K562 (cell line): ENCODE results near the gene KLRF1. TPM values are rescaled to one million over a fixed set of nuclear protein-coding genes. Genes with fewer than 3 reads are reported as not detected.

Experiments used
- ATAC-seq: fragments of 200-7000 bp; cut with Tn5 transposase; 3 replicates; pipeline ENCODE4 v1.9.1; 2020; ENCODE audit warnings: moderate library complexity
- BruUV-seq: library from RNA; stranded (reverse); fragments of 400-500 nt; replicated peaks from 2 replicates; lab custom pipeline; 2021; lab: Mats Ljungman, UMichigan
- CTCF ChIA-PET: fragments of 300-600 bp; formaldehyde crosslinking; extraction: SDS; loops from one replicate; lab custom pipeline; 2021; ENCODE audit warnings: low intra/inter-chr PET ratio; lab: Yijun Ruan, JAX
- POLR2A ChIA-PET: fragments of 300-600, 350-650 bp; sonication (Branson Sonifier 250); formaldehyde crosslinking; extraction: SDS; loops from one replicate; lab custom pipeline; 2021; ENCODE audit warnings: antibody characterized with exemption, inconsistent platforms; lab: Yijun Ruan, JAX
- DNase-seq, 4 experiments: peaks; one replicate each; pipeline versions ENCODE4 v3.0.0 to v3.0.0-alpha.2; 2011 to 2018; ENCODE audit warnings: low spot score in 3 of 4, mixed read lengths in 3 of 4; ENCODE audit errors: extremely low read depth in 1 of 4
- FAIRE-seq: peaks from 2 replicates; lab custom pipeline; 2011; peaks lifted over from hg19 to GRCh38; lab: Jason Lieb, UNC
- H2AFZ ChIP-seq: 2 replicates; pipeline ENCODE4 v1.6.0; 2011; ENCODE audit warnings: low read depth, low read length, control low read depth, inconsistent platforms
- H3K27ac ChIP-seq: fragments of 200-600 bp; 3 replicates; pipeline ENCODE4 v1.8.0; 2011; ENCODE audit warnings: low read depth, mild to moderate bottlenecking, control low read depth, inconsistent platforms, low read length, moderate library complexity, mixed read lengths; ENCODE audit errors: extremely low read depth
- H3K27me3 ChIP-seq, 2 experiments: fragments of 300-600 bp in 1 of 2; 2 replicates in 1 of 2; 3 replicates in 1 of 2; pipeline versions ENCODE4 v1.6.0 to v1.8.0; 2011; ENCODE audit warnings: inconsistent platforms in 2 of 2, low read length in 2 of 2, mild to moderate bottlenecking in 1 of 2, mixed read lengths in 1 of 2, moderate library complexity in 1 of 2; ENCODE audit not compliant: control insufficient read depth in 2 of 2, insufficient read depth in 2 of 2
- H3K36me3 ChIP-seq: fragments of 300-600 bp; 3 replicates; pipeline ENCODE4 v1.8.0; 2011; ENCODE audit warnings: mild to moderate bottlenecking, low read length, inconsistent platforms; ENCODE audit not compliant: control insufficient read depth, insufficient read depth
- H3K4me1 ChIP-seq, 2 experiments: fragments of 200-600 bp in 1 of 2; replicated peaks in 1 of 2; 2 replicates in 1 of 2; 3 replicates in 1 of 2; pipeline versions ENCODE4 v1.5.1 to v1.8.0; 2011; ENCODE audit warnings: inconsistent platforms in 2 of 2, low read length in 2 of 2, mild to moderate bottlenecking in 1 of 2, mixed read lengths in 1 of 2, moderate library complexity in 1 of 2; ENCODE audit not compliant: control insufficient read depth in 2 of 2, insufficient read depth in 2 of 2
- H3K4me2 ChIP-seq: 2 replicates; pipeline ENCODE4 v1.6.1; 2011; ENCODE audit warnings: low read length, control low read depth, inconsistent platforms, mixed read lengths; ENCODE audit not compliant: insufficient read depth
- H3K4me3 ChIP-seq: fragments of 200-600 bp; sonication (generic), shearing (Covaris generic); 2 replicates; pipeline ENCODE4 v1.5.1; 2016; ENCODE audit warnings: control low read depth, inconsistent platforms
- H3K79me2 ChIP-seq: fragments of 200-600 bp; 3 replicates; pipeline ENCODE4 v1.8.0; 2011; ENCODE audit warnings: low read length, inconsistent platforms; ENCODE audit not compliant: control insufficient read depth, insufficient read depth
- H3K9ac ChIP-seq, 2 experiments: 2 replicates each; pipeline versions ENCODE4 v1.6.0 to v1.6.1; 2011; ENCODE audit warnings: low read depth in 2 of 2, low read length in 2 of 2, control low read depth in 1 of 2, inconsistent platforms in 1 of 2, mild to moderate bottlenecking in 1 of 2, mixed read lengths in 1 of 2; ENCODE audit not compliant: insufficient read depth in 1 of 2
- H3K9me1 ChIP-seq: one replicate; pipeline ENCODE4 v1.6.0; 2011; ENCODE audit warnings: inconsistent platforms, mild to moderate bottlenecking, low read length, moderate library complexity; ENCODE audit not compliant: control insufficient read depth, insufficient read depth
- H3K9me3 ChIP-seq: replicated peaks from 2 replicates; pipeline ENCODE4 v1.5.1; 2011; ENCODE audit warnings: low read depth, low read length, inconsistent platforms; ENCODE audit not compliant: control insufficient read depth, insufficient read depth
- H4K20me1 ChIP-seq: replicated peaks from 2 replicates; pipeline ENCODE4 v1.6.1; 2011; ENCODE audit warnings: low read length, inconsistent platforms, mixed read lengths; ENCODE audit not compliant: control insufficient read depth, insufficient read depth
- PTBP1 ChIP-seq: fragments of 200-400 bp; formaldehyde crosslinking; IDR thresholded peaks from 2 replicates; pipeline ENCODE4 v1.6.1; 2017; ENCODE audit warnings: low read depth, low read length
- TCFL5 ChIP-seq: fragments of 250-450 bp; sonication (Bioruptor Pico); conservative IDR thresholded peaks from 2 replicates; pipeline ENCODE4 v1.6.1; 2021; ENCODE audit warnings: mild to moderate bottlenecking, moderate library complexity, matching md5 sums
- TEAD1 ChIP-seq, 2 experiments: fragments of 450-650 bp in 1 of 2; sonication (generic) in 1 of 2; formaldehyde crosslinking; IDR thresholded peaks; 2 replicates each; pipeline versions ENCODE4 v1.4.0 to v1.8.0; 2020 to 2022; ENCODE audit warnings: mild to moderate bottlenecking in 2 of 2, missing genetic modification reagents in 1 of 2
- THRB ChIP-seq: fragments of 450-650 bp; formaldehyde crosslinking; conservative IDR thresholded peaks from 2 replicates; pipeline ENCODE4 v1.4.0; 2022; ENCODE audit warnings: mild to moderate bottlenecking, missing genetic modification characterization
- YBX1 ChIP-seq: fragments of 450-650 bp; IDR thresholded peaks from 2 replicates; pipeline ENCODE4 v1.7.1; 2016; ENCODE audit warnings: mild to moderate bottlenecking
- ZNF384 ChIP-seq: IDR thresholded peaks from 2 replicates; pipeline ENCODE4 v1.6.1; 2012; ENCODE audit warnings: low read depth, low read length, improper control_type of control experiment
- WGBS: fragments of 100-300 bp; shearing (Covaris generic); methylation state at CpG from one replicate; pipeline ENCODE4 v1.1.6; 2016; ENCODE audit warnings: low coverage, mixed read lengths; ENCODE audit not compliant: insufficient coverage; ENCODE audit errors: missing lambda C conversion rate; 5-methylcytosine and 5-hydroxymethylcytosine counted together
- in situ Hi-C: fragments of 300-500 bp; cut with MboI; formaldehyde crosslinking; loops from 4 replicates; pipeline ENCODE4 v1.15.0; 2018; ENCODE audit warnings: inconsistent platforms, mixed read lengths
- intact Hi-C: fragments of 100-400 bp; cut with micrococcal nuclease; formaldehyde crosslinking; loops from 2 replicates; pipeline ENCODE4 v1.14.2; 2022
- polyA plus RNA-seq, 8 experiments: library from polyadenylated mRNA; depleted of rRNA in 4 of 8; stranded (reverse) in 5 of 8; unstranded in 3 of 8; fragments of >200 nt; fragmentation: Nextera tagmentation in 2 of 8; fragmentation: Illumina TruSeq in 1 of 8; extraction: Ambion mirVana in 2 of 8; extraction: Trizol in 1 of 8; gene quantifications; 2 replicates each; pipeline versions ENCODE4 v1.2.1 to v1.2.3, GENCODE V29; 2011 to 2014; ENCODE audit warnings: inconsistent platforms in 1 of 8, missing spikeins in 1 of 8
- total RNA-seq, 7 experiments: library from RNA; depleted of rRNA in 6 of 7; stranded (reverse); fragments of >200 nt in 6 of 7; fragmentation: Illumina TruSeq in 2 of 7; extraction: Trizol in 2 of 7; gene quantifications; 2 replicates each; pipeline versions ENCODE4 v1.2.1 to v1.2.3, GENCODE V29; 2011 to 2021; ENCODE audit warnings: low replicate concordance in 1 of 7

The KLRF1 gene
- total and polyA plus RNA-seq, 9 of the 15 experiments (the other 6 are each of a cell fraction or from before 2014, with no cell fraction given), result 0.48 to 1.8 (median 1.1) TPM

GRCh38 chr12:9858135-9858534 is 30.9 kb downstream of the KLRF1 start (continued):
- TF ChIP-seq TCFL5 (CRISPR knock-in tag), result no peak

- intact Hi-C loops, result no loop called here
- no peaks in the 10 kb centered on the region; a peak in 1 of 5 replicates for H3K4me1 ChIP-seq
- peak overlapping the region; percentile 50; the same call in 1 of the 2 replicates for H3K4me2 ChIP-seq
- H2AFZ ChIP-seq, result peak overlapping the region; percentile 67
- in situ Hi-C loops, result no loop called here
- peak in 1 of 4 experiments; percentile 18 for DNase-seq
- no peaks in the 10 kb centered on the region for H3K79me2 ChIP-seq
- no peaks in the 10 kb centered on the region for H3K9me1 ChIP-seq
- H3K9me3 ChIP-seq, result no peaks in the 10 kb centered on the region
- H3K9ac ChIP-seq, result peak overlapping the region in 1 of 2 experiments; percentile 57; a peak in 1 of 4 replicates
- ChIA-PET CTCF (no interaction called here), POLR2A (interaction anchor here (0.5 kb wide), 1 partner anchor 1335 kb away, joined by 3 read pairs; no protein-coding TSS in a partner anchor)
- no peak for FAIRE-seq
- no peak overlapping the region for H3K4me3 ChIP-seq
- no peaks in the 10 kb centered on the region for H3K36me3 ChIP-seq
- peak; percentile 44 for ATAC-seq
- no peaks in the 10 kb centered on the region for H3K27me3 ChIP-seq
- TF ChIP-seq TEAD1 (CRISPR knock-in tag; IDR thresholded peaks at IDR 0.05) (no peak), PTBP1 (no peak), ZNF384 (0 out of 2 replicates have a peak, but pooled peaks have one; percentile 43), YBX1 (no peak), THRB (CRISPR knock-in tag) (no peak)
- H4K20me1 ChIP-seq, result no peaks in the 10 kb centered on the region
- WGBS, result 17% methylated on average over 4 of the region's 4 CpGs
- BruUV-seq, result no TSS peak
- no peak overlapping the region; the same call in 1 of the 3 replicates for H3K27ac ChIP-seq
Observed at GRCh38 chr12:9864913-9865675, 37.8 kb downstream of the KLRF1 start.
